Panc1 (cell line): ENCODE measurements around the gene AP5B1. TPM values are rescaled to one million over a fixed set of nuclear protein-coding genes. Genes with fewer than 3 reads are reported as not detected.

Experiments used
- ATAC-seq: fragments of 200-7000 bp; cut with Tn5 transposase; 2 replicates; pipeline ENCODE4 v1.9.1; 2020; ENCODE audit warnings: mild to moderate bottlenecking, moderate library complexity
- BruUV-seq: library from RNA; stranded (reverse); fragments of 400-500 nt; replicated peaks from 2 replicates; lab custom pipeline; 2021; lab: Mats Ljungman, UMichigan
- CTCF ChIA-PET: fragments of 300-600 bp; sonication (Branson Sonifier 250); formaldehyde crosslinking; loops from one replicate; lab custom pipeline; 2022; ENCODE audit warnings: antibody characterized with exemption; lab: Charles Lee
- POLR2A ChIA-PET: fragments of 300-600 bp; sonication (Branson Sonifier 250); formaldehyde crosslinking; loops from one replicate; lab custom pipeline; 2022; ENCODE audit warnings: antibody characterized with exemption; lab: Charles Lee
- DNase-seq: peaks from one replicate; pipeline ENCODE4 v3.0.0-alpha.2; 2010; ENCODE audit warnings: low read depth, low spot score
- H3K27ac ChIP-seq: 2 replicates; pipeline ENCODE4 v1.5.1; 2011; ENCODE audit warnings: mild to moderate bottlenecking, low read length, inconsistent platforms
- H3K27me3 ChIP-seq: fragments of 200-500 bp; sonication (Bioruptor generic); 2 replicates; pipeline ENCODE4 v1.6.0; 2014; ENCODE audit warnings: low read length, inconsistent platforms; ENCODE audit not compliant: control insufficient read depth, insufficient read depth
- H3K36me3 ChIP-seq: fragments of 200-500 bp; sonication (Bioruptor generic); 2 replicates; pipeline ENCODE4 v1.5.1; 2014; ENCODE audit warnings: inconsistent platforms, mild to moderate bottlenecking, low read length, moderate library complexity; ENCODE audit not compliant: control insufficient read depth, insufficient read depth
- H3K4me1 ChIP-seq: 2 replicates; pipeline ENCODE4 v1.5.1; 2011; ENCODE audit warnings: inconsistent platforms, mild to moderate bottlenecking, low read length, moderate library complexity; ENCODE audit not compliant: control insufficient read depth, insufficient read depth
- H3K4me3 ChIP-seq, 2 experiments: 2 replicates each; pipeline ENCODE4 v1.5.1; 2011 to 2012; ENCODE audit warnings: low read depth in 2 of 2, low read length in 2 of 2, mild to moderate bottlenecking in 2 of 2, inconsistent platforms in 1 of 2, moderate library complexity in 1 of 2
- H3K9me3 ChIP-seq: fragments of 200-500 bp; sonication (Bioruptor generic); 2 replicates; pipeline ENCODE4 v1.5.1; 2014; ENCODE audit warnings: low read depth, mild to moderate bottlenecking, inconsistent platforms, low read length, moderate library complexity; ENCODE audit not compliant: control insufficient read depth, insufficient read depth
- CTCF ChIP-seq: fragments of 450-650 bp; IDR thresholded peaks from 2 replicates; pipeline ENCODE4 v1.5.1; 2017; ENCODE audit warnings: mild to moderate bottlenecking
- POLR2AphosphoS5 ChIP-seq: IDR thresholded peaks from 2 replicates; pipeline ENCODE4 v1.6.1; 2012; ENCODE audit warnings: mild to moderate bottlenecking, low read depth, low read length, moderate library complexity
- REST ChIP-seq, 2 experiments: IDR thresholded peaks; 2 replicates each; pipeline ENCODE4 v1.6.1; 2011 to 2012; ENCODE audit warnings: low read depth in 2 of 2, control low read depth in 1 of 2, low read length in 1 of 2, mild to moderate bottlenecking in 1 of 2, moderate library complexity in 1 of 2; ENCODE audit not compliant: insufficient read depth in 1 of 2
- SIN3A ChIP-seq: IDR thresholded peaks from 2 replicates; pipeline ENCODE4 v1.6.1; 2012; ENCODE audit warnings: low read depth, mild to moderate bottlenecking, low read length, moderate library complexity, borderline replicate concordance; ENCODE audit not compliant: insufficient read depth
- TCF7L2 ChIP-seq: IDR thresholded peaks from 2 replicates; pipeline ENCODE4 v1.6.1; 2011; ENCODE audit warnings: mild to moderate bottlenecking, low read depth, low read length, inconsistent platforms
- in situ Hi-C: cut with HindIII; loops from 2 replicates; pipeline ENCODE4 v1.10.0; 2016; ENCODE audit warnings: low sequenced_read_pairs, low pct_unique_long_range_greater_than_20kb
- intact Hi-C: fragments of 100-400 bp; cut with micrococcal nuclease; formaldehyde crosslinking; loops from one replicate; pipeline ENCODE4 v1.10.0; 2022; ENCODE audit not compliant: unreplicated experiment
- total RNA-seq: library from RNA; stranded (reverse); gene quantifications from one replicate; pipeline ENCODE4 v1.2.1, GENCODE V29; 2021; ENCODE audit not compliant: unreplicated experiment

AP5B1 gene
- total RNA-seq, 1 experiment from 2014 or later, result 35.0 TPM

- in situ Hi-C loops, result no loop called here
- no TSS peak for BruUV-seq
- no peak for DNase-seq
- Histone ChIP-seq H3K27me3 (peaks cover 6% of the 10 kb centered on the region; the same call in 1 of the 2 replicates), H3K9me3 (no peaks in the 10 kb centered on the region), H3K36me3 (no peaks in the 10 kb centered on the region), H3K27ac (no peak overlapping the region), H3K4me3 (no peak overlapping the region), H3K4me1 (peaks cover 11% of the 10 kb centered on the region; the same call in 1 of the 2 replicates)
- no peak for ATAC-seq
- ChIA-PET CTCF (no interaction called here), POLR2A (no interaction called here)
- TF ChIP-seq SIN3A (no peak), REST (IDR thresholded peaks at IDR 0.05; ENCODE audit: insufficient read depth in 1 of 2, low read depth in 2 of 2, low read length in 1 of 2) (no peak), TCF7L2 (no peak)
- intact Hi-C loops, result no loop called here
Observed at GRCh38 chr11:65786008-65786785, 5.4 kb upstream of the AP5B1 start.

GRCh38 chr11:65785319-65786007, 4.7 kb upstream of the AP5B1 start:
- no TSS peak for BruUV-seq
- ChIA-PET CTCF (no interaction called here), POLR2A (no interaction called here)
- no peak for TF ChIP-seq CTCF
- TF ChIP-seq SIN3A, result no peak
- no peak for TF ChIP-seq REST (IDR thresholded peaks at IDR 0.05; ENCODE audit: insufficient read depth in 1 of 2, low read depth in 2 of 2, low read length in 1 of 2)
- no peak for TF ChIP-seq POLR2AphosphoS5
- TF ChIP-seq TCF7L2, result no peak
- intact Hi-C loops, result no loop called here
- DNase-seq (no peak), ATAC-seq (no peak)
- H3K27ac ChIP-seq, result no peak overlapping the region
- no peaks in the 10 kb centered on the region for H3K36me3 ChIP-seq
- in situ Hi-C loops, result no loop called here
- H3K4me1 ChIP-seq, result peaks cover 11% of the 10 kb centered on the region; the same call in 1 of the 2 replicates
- no peak overlapping the region for H3K4me3 ChIP-seq
- peaks cover 6% of the 10 kb centered on the region; the same call in 1 of the 2 replicates for H3K27me3 ChIP-seq
- no peaks in the 10 kb centered on the region for H3K9me3 ChIP-seq
